SU-DHL-6 (cell line): ENCODE data around the gene ABCB4.
"Not testable (repeated sequence)": the region's sequence is repeated elsewhere in the genome, so short reads cannot be mapped to it uniquely, and the experiment has no call there.

Experiments
- H2AFZ ChIP-seq: fragments of 200-600 bp; sonication (generic); 2 replicates; pipeline ENCODE4 v1.6.1; 2014; ENCODE audit warnings: low read depth, mild to moderate bottlenecking, moderate library complexity, mixed read lengths, antibody characterized with exemption, low read length; ENCODE audit not compliant: severe bottlenecking
- H3F3A ChIP-seq: fragments of 200-600 bp; shearing (Covaris generic); 2 replicates; pipeline ENCODE4 v1.6.0; 2016; ENCODE audit warnings: antibody characterized with exemption, mild to moderate bottlenecking; ENCODE audit not compliant: insufficient read depth
- H3K27ac ChIP-seq: fragments of 200-600 bp; sonication (generic); 2 replicates; pipeline ENCODE4 v1.5.1; 2016; ENCODE audit warnings: low read depth, mild to moderate bottlenecking, low read length, moderate library complexity, mixed read lengths
- H3K27me3 ChIP-seq: fragments of 200-600 bp; sonication (generic), shearing (Covaris generic); 2 replicates; pipeline ENCODE4 v1.6.0; 2014; ENCODE audit warnings: mild to moderate bottlenecking, low read length
- H3K36me3 ChIP-seq: fragments of 200-600 bp; sonication (generic); 2 replicates; pipeline ENCODE4 v1.6.1; 2014; ENCODE audit warnings: mild to moderate bottlenecking, low read length, mixed read lengths
- H3K4me2 ChIP-seq: fragments of 300-600, 200-600 bp; shearing (Covaris generic), sonication (generic); 2 replicates; pipeline ENCODE4 v1.6.0; 2014; ENCODE audit warnings: low read length, low read depth, mild to moderate bottlenecking; ENCODE audit not compliant: poor library complexity, severe bottlenecking
- H3K4me3 ChIP-seq: fragments of 200-600 bp; sonication (generic); 2 replicates; pipeline ENCODE4 v1.5.1; 2014; ENCODE audit warnings: antibody characterized with exemption, low read length, mild to moderate bottlenecking, mixed read lengths; ENCODE audit not compliant: insufficient read depth, poor library complexity, severe bottlenecking
- H3K79me2 ChIP-seq: fragments of 200-600 bp; sonication (generic); 2 replicates; pipeline ENCODE4 v1.6.1; 2014; ENCODE audit warnings: mild to moderate bottlenecking, low read length, moderate library complexity; ENCODE audit not compliant: insufficient read depth
- H3K9ac ChIP-seq: fragments of 200-600 bp; sonication (generic); 2 replicates; pipeline ENCODE4 v1.7.0; 2014; ENCODE audit warnings: mild to moderate bottlenecking, low read length
- H3K9me2 ChIP-seq: fragments of 200-600 bp; sonication (generic); replicated peaks from 2 replicates; pipeline ENCODE4 v1.6.1; 2014; ENCODE audit warnings: low read length; ENCODE audit not compliant: insufficient read depth
- H3K9me3 ChIP-seq: fragments of 200-600 bp; sonication (generic); 2 replicates; pipeline ENCODE4 v1.6.1; 2014; ENCODE audit warnings: low read length, mixed read lengths; ENCODE audit not compliant: insufficient read depth
- H4K20me1 ChIP-seq: fragments of 200-600 bp; sonication (generic); 2 replicates; pipeline ENCODE4 v1.6.1; 2014; ENCODE audit warnings: low read depth, mild to moderate bottlenecking, antibody characterized with exemption, low read length, moderate library complexity, mixed read lengths
- CTCF ChIP-seq: fragments of 200-600 bp; sonication (generic); IDR thresholded peaks from one replicate; pipeline ENCODE4 v1.5.1; 2017; ENCODE audit warnings: antibody characterized with exemption, mild to moderate bottlenecking, low read length, moderate library complexity; ENCODE audit not compliant: insufficient read depth, poor library complexity, severe bottlenecking
- EZH2phosphoT487 ChIP-seq: fragments of 200-600 bp; sonication (generic), shearing (Covaris generic); conservative IDR thresholded peaks from 2 replicates; pipeline ENCODE4 v1.6.1; 2018; ENCODE audit warnings: mild to moderate bottlenecking, antibody characterized with exemption, low read length, moderate library complexity, mixed read lengths

ABCB4 gene

GRCh38 chr7:87471473-87471872 is 4.0 kb downstream of the ABCB4 start:
- H4K20me1 ChIP-seq = no peaks in the 10 kb centered on the region
- no peaks in the 10 kb centered on the region for H3F3A ChIP-seq
- no peaks in the 10 kb centered on the region for H3K27me3 ChIP-seq
- TF ChIP-seq CTCF (no peak), EZH2phosphoT487 (no peak)
- H3K9me3 ChIP-seq = no peaks in the 10 kb centered on the region
- H3K4me2 ChIP-seq = no peak overlapping the region
- no peak overlapping the region for H3K4me3 ChIP-seq
- no peaks in the 10 kb centered on the region for H3K9me2 ChIP-seq
- no peaks in the 10 kb centered on the region for H3K36me3 ChIP-seq
- no peak overlapping the region for H3K9ac ChIP-seq
- H2AFZ ChIP-seq = no peak overlapping the region
- H3K27ac ChIP-seq = no peak overlapping the region
- no peaks in the 10 kb centered on the region for H3K79me2 ChIP-seq

GRCh38 chr7:87469204-87469603 is 6.3 kb downstream of the ABCB4 start:
- H3K27me3 ChIP-seq, H3K9me3 ChIP-seq, H3K36me3 ChIP-seq: not testable (repeated sequence)

GRCh38 chr7:87465534-87465880 is 10.0 kb downstream of the ABCB4 start:
- not testable (repeated sequence) for H3K9me2 ChIP-seq, H3K4me2 ChIP-seq, H2AFZ ChIP-seq, H3K9ac ChIP-seq, H3K4me3 ChIP-seq, H4K20me1 ChIP-seq, H3K27me3 ChIP-seq, H3K9me3 ChIP-seq, H3K36me3 ChIP-seq, H3K79me2 ChIP-seq, H3K27ac ChIP-seq, H3F3A ChIP-seq

More at GRCh38 chr7:87469204-87469603, 6.3 kb downstream of the ABCB4 start:
- not testable (repeated sequence) for H4K20me1 ChIP-seq, H3K9me2 ChIP-seq, H3F3A ChIP-seq, H3K4me2 ChIP-seq, H3K9ac ChIP-seq, H2AFZ ChIP-seq, H3K27ac ChIP-seq, H3K4me3 ChIP-seq, H3K79me2 ChIP-seq

GRCh38 chr7:87464830-87465533 is 10.5 kb downstream of the ABCB4 start:
- not testable (repeated sequence) for H3K36me3 ChIP-seq, H3F3A ChIP-seq, H3K79me2 ChIP-seq, H3K9me3 ChIP-seq, H4K20me1 ChIP-seq, H3K4me3 ChIP-seq, H3K27me3 ChIP-seq, H3K27ac ChIP-seq, H3K9ac ChIP-seq, H3K4me2 ChIP-seq, H2AFZ ChIP-seq, H3K9me2 ChIP-seq

GRCh38 chr7:87463982-87464381 is 11.5 kb downstream of the ABCB4 start:
- TF ChIP-seq EZH2phosphoT487 (no peak), CTCF (no peak)
- Histone ChIP-seq H3K79me2 (no peaks in the 10 kb centered on the region), H3K9me2 (no peaks in the 10 kb centered on the region), H3F3A (no peaks in the 10 kb centered on the region), H3K9me3 (no peaks in the 10 kb centered on the region), H4K20me1 (no peaks in the 10 kb centered on the region), H3K4me3 (no peak overlapping the region), H3K9ac (no peak overlapping the region), H3K27me3 (no peaks in the 10 kb centered on the region; the same call in 1 of the 2 replicates), H3K27ac (no peak overlapping the region), H2AFZ (no peak overlapping the region), H3K4me2 (no peak overlapping the region), H3K36me3 (no peaks in the 10 kb centered on the region)

GRCh38 chr7:87460444-87460843 is 15.0 kb downstream of the ABCB4 start:
- not testable (repeated sequence) for H2AFZ ChIP-seq, H3K36me3 ChIP-seq, H3K27ac ChIP-seq, H3K9me2 ChIP-seq, H3F3A ChIP-seq, H3K9me3 ChIP-seq, H4K20me1 ChIP-seq, H3K4me3 ChIP-seq, H3K9ac ChIP-seq, H3K27me3 ChIP-seq, H3K79me2 ChIP-seq, H3K4me2 ChIP-seq
